GM19397 (cell line): ENCODE results near the gene GYS2.
"Not testable (repeated sequence)": the region's sequence is repeated elsewhere in the genome, so short reads cannot be mapped to it uniquely, and the experiment has no call there.

Experiments
- ATAC-seq: cut with Tn5 transposase; IDR thresholded peaks from one replicate; pipeline ENCODE4 v1.9.1; 2021; ENCODE audit warnings: mild to moderate bottlenecking, moderate library complexity; ENCODE audit not compliant: unreplicated experiment

GYS2 gene

DNA sequence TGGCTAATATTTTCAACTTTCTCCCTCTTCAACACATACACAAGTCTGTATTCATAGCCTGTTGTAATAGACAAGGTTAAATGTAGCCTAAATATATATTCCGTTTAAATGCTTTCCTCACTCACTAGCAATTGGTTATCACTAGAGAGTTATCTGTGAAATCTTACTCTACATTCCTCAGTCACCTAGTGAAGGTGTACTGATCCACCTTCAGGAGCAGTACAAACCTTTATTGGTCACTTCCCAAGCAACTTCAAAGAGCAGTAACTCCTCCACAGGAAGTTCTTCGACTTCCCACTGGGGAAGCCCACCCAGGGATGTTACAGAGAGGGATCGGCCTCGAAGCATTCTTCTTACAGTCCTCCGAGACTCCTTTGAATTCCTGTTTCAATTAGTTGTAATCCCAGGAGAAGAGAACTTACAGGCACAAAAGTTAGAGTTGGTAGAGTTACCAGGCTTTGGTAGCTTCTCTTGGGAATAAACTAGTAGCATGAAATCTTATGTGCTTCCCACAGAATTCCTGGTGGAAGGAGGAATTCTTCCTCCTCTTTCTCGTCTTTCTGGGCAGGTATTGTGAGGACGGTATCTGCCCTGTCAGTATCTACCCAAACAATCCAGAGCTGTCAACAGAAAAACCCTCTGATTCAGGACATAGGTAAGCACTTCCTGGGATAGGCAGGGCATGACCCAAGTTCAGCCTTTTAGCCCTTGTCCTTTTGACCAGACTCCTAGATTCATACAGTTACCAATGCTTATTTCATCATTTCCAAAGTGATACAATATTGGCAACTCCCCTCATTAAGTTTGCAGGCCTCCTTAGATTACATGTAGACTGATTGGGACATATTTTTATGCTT, at the start of gene GYS2:
GYS2 (minus strand) TSS at position 603 of the 857 bp plus-strand sequence; CDS start at position 348, 255 bp downstream.
- no peak for ATAC-seq

DNA sequence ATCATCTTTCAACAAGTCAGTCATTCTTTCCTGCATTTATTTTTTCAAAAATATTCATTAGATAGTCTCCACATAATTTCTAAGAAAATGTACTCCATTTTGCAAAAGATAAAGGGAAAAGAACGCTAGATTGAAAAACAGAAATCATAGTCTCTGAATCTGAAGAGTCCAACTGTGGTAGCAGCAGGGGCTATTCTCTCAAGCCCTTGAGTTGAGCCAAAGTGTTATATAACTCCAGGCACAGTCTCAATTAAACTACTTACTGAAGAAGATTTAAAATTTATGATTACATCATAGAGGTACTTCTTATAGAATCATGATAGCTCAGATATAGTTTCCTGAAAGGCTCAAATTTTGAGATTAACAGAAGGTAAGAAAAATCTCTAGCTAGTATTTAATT, 47.2 kb upstream of the GYS2 start:
- no peak for ATAC-seq

DNA sequence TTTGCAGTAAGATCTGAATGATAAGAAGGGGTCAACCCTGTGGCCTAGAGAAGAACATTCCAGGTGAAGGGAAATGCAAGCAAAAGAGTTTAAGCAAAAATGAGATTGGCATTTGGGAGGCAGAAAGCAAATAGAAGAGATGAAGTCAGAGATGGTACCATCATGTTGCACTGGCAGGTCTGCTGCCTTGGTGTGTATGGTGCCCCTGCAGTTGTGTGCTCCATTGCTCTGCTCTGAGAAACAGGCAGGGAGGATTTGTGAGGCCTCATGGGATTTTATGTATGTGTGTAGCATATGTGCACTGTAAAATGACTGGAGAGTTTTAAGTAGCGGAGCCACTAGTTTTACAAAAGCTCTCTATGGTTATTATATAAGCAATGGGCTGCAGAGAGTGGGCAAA, 46.4 kb upstream of the GYS2 start:
- no peak for ATAC-seq

DNA sequence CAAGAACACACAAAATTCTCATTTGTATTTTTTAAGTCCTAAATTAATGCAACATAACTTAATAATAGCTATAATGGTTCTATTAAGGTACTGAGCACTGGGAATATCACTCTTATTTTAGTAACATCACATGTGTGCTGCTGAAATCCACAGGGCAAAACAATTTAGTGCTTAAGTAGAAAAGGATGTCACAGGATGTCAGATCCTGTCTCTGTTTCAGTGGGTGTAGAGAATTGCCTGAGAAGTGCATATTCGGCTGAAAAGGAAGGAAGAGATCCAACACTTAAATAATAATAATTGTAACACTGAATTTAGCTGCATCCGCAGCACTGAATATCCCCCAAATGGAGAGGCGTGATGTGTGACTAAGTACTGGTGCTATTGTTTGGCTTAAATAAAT, 44.4 kb upstream of the GYS2 start:
- no peak for ATAC-seq

DNA sequence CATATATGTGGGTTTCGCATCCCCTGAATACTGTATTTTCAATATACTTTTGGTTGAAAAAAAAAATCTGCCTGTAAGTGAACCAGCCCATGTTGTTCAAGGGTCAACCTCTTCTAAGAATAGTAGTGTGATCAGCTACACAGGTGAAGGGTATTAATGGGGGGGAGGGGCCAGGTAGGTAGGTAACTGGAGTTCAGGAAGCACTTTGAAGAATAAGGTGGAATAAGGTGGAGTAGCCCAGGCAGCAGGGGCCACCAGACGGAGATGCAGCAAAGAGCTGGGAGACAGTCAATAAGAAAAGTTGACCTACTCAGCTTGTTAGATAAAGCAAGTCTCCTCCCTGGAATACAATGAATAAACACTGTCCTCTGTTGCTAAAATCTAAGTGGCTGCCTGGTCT, 43.7 kb upstream of the GYS2 start:
- ATAC-seq: no peak

DNA sequence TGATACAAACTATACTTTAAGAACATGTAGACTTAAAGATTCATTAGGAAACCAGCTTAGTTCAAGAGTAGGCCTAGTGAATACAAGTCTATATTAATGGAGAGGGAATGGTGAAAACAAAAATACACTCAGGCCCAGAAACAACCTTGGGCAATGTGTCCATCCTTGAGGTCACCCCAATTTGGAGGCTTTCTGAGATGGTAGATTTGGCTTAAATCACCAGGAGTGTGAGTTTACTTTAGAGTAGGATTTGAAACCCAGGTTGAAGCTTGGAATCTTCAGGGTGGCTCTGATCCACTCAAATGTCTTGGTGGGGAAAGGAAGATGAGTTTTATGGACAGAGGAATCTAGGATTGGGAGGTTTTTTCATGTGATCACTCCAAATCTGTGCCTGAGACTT, 42.5 kb upstream of the GYS2 start:
- ATAC-seq: no peak

DNA sequence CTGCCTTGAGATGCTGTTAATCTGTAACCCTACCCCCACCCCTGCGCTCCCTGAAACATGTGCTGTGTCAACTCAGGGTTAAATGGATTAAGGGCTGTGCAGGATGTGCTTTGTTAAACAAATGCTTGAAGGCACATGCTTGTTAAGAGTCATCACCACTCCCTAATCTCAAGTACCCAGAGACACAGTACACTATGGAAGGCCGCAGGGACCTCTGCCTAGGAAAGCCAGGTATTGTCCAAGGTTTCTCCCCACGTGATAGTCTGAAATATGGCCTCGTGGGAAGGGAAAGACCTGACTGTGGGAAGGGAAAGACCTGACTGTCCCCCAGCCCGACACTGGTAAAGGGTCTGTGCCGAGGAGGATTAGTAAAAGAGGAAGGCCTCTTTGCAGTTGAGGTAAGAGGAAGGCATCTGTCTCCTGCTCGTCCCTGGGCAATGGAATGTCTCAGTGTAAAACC, 40.4 kb upstream of the GYS2 start:
- ATAC-seq: not testable (repeated sequence)

DNA sequence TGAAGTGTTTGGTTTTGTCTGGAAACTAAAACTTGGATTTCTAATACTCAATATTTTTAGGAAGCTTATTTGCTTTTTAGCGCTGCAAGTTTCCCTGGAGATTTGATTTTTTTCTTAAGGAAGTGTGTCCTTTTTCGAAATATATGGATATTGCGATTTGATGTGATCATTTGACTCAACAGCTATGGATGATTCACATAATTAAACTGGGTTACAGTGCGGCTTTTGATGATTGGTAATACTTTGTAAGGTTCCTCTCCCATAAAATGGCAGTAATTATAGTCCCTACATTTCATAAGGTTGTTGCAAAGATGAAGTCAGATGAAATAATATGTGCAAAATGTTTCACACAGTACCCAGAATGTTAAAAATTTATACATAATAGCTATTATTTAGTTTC, 39.9 kb upstream of the GYS2 start:
- no peak for ATAC-seq

DNA sequence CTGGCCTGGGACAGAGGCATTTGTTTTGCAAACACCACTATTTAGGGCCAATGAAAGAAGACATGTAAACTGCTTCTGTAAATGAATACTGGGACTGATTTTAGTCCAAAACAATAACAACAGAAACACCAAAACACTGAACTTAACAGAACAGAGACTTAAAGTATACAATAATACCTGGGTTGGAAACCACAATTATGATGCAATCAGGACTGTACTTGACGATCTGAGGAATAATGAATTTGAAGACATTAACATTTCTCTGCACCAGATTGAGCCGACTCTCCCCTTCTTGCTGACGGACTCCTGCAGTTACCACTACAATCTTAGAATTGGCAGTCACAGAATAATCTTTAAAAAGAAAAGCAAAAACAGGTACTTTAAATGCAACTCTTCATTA, 39.1 kb upstream of the GYS2 start:
- ATAC-seq: no peak

DNA sequence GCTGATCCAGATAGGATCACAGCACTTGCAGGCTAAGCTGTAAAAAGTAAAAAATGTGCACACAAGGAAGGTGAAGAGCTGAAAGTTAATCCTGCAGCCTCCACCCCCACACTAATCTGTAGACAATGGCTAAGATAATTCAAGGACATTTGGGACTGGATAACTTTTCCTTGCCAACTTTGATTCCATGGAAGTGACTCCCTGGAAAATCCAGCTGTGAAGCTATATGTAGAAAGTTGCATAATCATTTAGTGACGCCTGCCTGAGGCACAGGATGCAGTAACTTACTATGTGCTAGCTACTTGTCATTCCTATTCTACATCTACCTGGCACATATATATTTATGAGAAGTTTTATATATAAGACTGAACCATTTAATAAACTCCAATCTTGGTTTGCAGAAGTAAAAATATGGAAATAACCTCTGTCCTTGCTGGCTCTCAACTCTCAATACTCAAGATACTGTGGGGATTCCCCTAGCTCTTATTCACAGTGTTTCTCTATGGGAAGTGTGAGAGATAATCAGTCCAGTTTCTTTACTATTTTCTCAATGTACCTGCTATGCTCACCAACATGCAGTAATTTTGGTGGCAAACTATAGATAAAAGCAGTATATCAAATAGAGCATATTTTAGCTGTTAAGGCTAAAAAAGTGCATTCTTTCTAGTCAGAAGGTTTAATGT, 38.2 kb upstream of the GYS2 start:
- ATAC-seq: no peak

DNA sequence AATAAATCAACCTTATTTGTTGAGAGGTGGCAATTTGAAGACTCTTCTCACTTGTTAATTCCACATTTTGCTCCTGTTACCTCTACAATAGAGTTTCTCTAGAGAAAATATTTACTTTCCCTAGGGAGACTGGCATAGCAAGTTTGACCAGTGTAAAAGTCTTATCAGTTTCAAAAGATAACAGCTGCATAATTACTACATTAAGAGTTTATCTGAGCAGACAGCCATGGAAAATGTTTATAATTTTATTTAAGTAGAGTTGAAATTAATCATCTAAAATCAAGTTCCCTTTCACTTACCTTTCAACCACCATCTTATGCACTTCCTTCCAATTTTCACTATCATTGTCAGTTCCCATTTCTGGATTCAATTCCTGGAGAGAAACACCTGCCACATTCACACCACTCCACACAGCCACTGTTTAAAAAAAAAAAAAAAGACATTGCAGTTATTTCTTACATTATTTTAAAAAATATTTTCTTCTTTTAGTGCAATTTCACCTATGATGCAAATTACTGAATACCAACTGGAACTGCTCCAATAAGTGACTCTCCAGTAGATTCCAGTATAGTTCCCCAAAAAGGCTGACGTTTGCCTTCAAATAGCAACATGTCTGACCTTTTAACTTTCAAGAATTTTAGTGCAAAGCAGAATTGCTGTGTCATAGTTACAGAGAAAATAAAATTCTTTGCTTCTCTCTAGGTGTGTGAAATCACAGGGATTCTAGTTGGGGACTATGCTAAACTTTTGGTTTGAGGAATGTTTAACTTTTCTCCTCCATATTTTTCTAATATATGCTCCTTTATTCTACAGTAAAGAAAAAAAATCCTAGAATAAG, 33.6 kb upstream of the GYS2 start:
- ATAC-seq: no peak

DNA sequence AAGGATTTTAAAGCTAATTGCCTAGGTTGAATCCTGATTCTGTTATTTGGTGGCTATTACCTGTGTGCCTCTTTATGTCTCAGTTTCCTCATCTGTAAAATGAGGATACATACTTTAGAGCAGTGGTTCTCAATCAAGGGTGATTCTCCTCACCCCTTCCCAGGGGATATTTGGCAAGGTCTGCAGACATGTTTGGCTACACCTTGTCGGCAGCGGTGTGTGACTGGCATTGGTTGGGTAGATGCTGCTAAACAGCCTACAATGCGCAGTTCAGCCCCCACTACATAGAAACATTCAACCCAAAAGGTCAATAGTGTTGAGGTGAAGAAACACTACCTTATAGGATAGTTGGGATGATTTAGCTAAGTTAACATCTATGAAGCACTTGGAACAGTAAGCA, 29.6 kb upstream of the GYS2 start:
- no peak for ATAC-seq

DNA sequence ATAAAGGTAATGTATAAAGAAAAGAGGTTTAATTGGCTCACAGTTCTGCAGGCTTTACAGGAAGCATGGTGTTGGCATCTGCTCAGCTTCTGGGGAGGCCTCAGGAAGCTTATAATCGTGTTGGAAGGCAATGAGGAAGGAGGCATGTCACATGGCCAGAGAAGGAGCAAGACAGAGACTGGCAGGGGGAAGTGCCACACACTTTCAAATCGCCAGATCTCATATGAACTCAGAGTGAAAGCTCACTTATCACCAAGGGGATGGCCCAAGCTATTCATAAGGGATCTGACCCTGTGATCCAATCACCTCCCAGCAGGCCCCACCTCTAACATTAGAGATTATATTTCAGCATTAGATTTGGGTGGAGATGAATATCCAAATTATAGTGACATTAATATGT, 26.7 kb upstream of the GYS2 start:
- no peak for ATAC-seq

DNA sequence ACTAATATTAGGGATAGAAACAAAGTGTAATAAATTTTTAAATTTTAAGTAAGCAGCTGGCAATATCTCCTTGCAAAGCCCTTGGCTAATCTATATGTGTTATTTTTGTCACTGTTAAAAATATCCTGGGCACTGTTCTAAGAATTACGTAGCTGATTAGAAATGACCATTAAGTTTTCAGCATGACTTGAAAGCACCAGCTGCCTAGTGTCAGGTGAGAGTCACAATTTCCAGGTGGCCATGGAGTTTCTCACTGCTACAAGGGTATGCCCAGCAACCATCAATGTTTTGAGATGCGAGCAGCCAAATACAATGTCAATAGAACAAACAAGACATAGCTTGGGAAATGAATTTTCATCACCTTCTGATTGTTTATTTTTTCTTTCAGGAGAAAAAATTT, 23.3 kb upstream of the GYS2 start:
- ATAC-seq: no peak

DNA sequence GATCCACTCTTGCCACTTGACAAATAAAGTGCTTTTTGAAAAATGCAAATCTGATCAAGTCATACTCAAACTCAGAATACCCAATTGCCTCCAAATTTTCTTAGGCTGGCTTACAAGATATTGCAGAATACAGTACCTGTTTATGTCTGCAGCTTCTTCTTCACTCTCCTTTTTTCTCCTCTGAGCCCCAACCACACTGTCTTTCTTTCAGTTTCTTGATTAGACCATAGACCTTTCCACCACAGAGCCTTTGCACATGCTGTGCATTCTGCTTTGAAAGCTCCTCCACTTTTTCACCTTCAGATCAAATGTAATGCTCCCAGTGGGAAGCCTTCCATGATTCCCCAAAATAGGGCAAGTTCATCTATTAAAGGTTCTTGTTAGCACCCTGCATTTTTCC, 13.9 kb upstream of the GYS2 start:
- no peak for ATAC-seq

DNA sequence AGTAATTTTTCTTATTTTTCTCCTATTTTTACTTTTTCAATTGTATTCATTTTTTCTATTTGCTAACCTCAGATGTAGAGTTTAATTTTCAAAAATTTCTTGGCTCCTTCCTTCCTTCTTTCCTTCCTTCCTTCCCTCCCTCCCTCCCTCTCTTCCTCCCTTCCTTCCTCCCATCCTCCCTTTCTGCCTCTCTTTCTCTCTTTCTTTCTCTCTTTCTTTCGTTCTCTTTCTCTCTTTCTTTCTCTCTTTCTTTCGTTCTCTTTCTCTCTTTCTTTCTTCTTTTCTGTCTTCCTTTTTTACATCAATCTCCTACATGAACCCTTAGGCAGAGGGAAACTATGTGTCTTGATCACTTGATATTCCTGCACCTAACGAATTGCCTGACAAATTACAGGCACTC, 12.4 kb upstream of the GYS2 start:
- no peak for ATAC-seq

DNA sequence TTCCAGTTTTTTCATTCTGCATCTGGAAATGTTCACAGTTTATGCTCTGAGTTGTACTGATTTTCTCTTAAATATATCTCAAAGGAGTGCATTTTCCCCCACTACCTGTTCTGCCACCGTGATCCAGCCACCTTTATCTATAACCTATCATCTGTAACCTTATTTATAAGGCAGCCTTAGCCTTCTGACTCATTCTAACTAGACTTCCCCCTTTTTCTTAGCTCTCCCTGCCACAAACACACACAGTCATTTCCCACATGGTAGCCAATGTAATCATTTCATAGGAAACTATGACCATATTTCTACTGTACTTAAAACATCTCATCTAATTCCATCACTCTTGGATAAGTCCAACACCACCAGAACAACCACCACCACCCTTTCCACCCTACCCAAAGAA, 10.8 kb upstream of the GYS2 start:
- ATAC-seq: no peak

DNA sequence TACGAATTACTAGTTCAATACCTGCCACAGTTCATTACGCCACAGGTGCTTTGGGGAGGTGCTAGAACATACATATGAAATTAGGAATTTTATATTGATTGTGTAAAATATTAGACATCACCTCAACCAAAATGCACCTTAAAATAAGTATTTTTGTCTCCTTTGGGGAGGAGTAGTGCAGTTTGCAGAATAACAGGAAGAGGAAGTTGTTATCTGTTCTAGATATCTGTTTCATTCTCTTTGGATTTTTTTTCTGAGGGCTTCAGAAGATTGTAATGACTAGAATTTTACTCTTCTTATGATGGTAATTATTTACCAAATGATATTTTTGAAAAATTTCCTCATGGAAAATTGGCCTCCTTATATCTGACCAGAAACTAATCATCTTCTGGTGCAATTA, 9.9 kb upstream of the GYS2 start:
- no peak for ATAC-seq

DNA sequence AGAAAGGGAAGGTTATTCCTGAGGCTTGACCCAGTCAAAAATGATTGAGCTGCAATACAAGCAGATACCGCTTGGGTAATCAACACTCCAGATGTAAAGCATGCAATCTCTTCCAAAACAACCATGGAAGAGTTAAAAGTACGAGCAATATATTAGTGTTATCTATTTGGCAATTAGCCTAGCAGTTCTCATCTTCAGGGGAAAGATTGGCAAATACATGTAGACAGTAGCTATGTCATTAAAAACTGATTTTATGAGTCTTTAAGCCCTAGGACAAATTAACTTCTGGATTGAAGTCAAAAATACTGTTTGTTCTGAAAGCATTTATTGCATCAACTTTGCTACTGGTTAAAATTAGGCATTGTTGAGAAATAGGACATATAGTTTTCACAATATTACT, 9.3 kb upstream of the GYS2 start:
- ATAC-seq: no peak

DNA sequence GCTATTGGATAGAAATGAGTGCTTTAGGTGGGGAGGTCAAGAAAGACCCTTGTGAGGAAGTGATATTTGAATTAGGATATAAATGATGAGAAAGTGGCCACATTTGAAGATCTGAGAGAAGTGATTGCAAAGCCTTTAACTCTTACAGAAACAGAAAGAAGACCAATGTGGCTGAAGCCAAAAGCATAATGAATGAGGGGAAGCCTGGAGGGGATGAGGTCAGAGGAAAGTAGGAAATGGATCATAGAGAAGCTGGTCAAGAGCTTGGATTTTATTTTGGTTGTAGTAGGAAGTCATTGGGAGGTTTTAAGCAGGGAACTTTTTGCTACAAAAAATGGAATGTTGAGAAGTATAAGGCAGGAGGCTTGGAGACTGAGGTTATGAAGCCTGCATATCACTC, 3.5 kb upstream of the GYS2 start:
- ATAC-seq: no peak

DNA sequence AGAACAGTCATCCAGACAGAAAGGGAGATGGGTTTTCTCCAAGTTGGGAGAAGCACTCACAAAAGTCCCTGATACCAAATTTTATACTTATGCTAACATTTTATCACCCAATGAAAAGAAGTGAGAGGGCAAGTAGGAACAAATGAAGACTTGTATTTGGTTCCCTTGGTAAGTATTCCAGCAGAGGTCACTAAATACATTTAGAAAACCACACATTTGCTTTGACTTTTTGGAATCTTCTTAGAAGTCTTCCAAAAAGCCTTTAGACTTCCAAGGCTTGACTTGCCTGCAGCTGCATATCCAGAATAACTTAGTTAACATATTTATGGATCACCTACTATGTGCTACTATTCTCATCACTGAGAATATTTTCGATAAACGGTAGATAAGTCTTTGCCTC, 3.1 kb upstream of the GYS2 start:
- no peak for ATAC-seq

DNA sequence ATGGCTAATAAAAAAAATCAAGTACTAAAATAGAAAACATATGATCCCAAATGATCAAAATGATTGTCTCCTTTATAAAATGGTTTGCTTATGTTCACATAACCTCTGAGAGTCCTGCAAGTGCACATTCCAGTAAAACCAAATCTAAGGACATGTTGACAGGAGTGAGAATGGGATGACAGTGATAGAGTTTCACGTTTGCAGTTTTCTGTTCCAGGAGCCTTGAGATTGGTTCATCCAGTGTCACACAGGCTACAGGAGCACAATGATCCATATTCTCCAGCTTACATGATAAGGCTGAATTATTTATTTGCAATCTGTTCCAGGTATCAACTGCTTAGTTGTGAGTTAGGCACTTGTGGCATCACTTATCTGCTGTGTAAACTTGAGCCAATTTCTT, 1.5 kb upstream of the GYS2 start:
- ATAC-seq: no peak
